Rectal smooth muscle tissue (tissue), 1 donor: ENCODE measurements around the gene IPPK.
A peak's percentile ranks its signal among the peaks of the same experiment; 100 is the strongest.
"Not testable (repeated sequence)": the region's sequence is repeated elsewhere in the genome, so short reads cannot be mapped to it uniquely, and the experiment has no call there.

Experiments used
- H3K27ac ChIP-seq: one replicate; pipeline ENCODE4 v1.7.0; 2013; ENCODE audit warnings: low read depth, low read length, inconsistent platforms
- H3K27me3 ChIP-seq: one replicate; pipeline ENCODE4 v1.7.0; 2013; ENCODE audit warnings: low read length; ENCODE audit not compliant: control insufficient read depth, insufficient read depth
- H3K36me3 ChIP-seq: one replicate; pipeline ENCODE4 v1.7.0; 2013; ENCODE audit warnings: low read length; ENCODE audit not compliant: control insufficient read depth, insufficient read depth
- H3K4me1 ChIP-seq: one replicate; pipeline ENCODE4 v1.7.0; 2013; ENCODE audit warnings: low read length; ENCODE audit not compliant: control insufficient read depth, insufficient read depth
- H3K4me3 ChIP-seq: one replicate; pipeline ENCODE4 v1.7.0; 2013; ENCODE audit warnings: low read length
- H3K9ac ChIP-seq: one replicate; pipeline ENCODE4 v1.7.0; 2013; ENCODE audit warnings: low read length

Gene IPPK

DNA sequence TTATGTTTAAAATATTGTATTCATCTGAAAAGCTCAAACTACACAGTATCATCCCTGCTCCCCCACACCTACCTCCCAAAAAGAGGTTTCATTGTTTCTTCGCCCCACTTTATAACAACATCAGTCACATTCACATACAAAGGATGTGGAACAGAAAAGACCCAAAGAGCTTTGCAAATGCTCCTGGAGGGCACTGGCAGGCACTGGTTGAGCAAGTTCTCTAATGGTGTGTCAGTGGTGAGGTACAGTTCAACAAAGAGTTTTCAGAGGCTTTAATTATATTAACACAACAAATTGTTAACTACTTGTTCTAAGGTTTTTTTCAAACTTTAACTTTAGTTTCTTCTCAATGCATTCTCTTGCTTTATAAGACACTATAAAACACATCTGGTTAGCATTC lies 80.0 kb downstream of the IPPK start:
- H3K9ac ChIP-seq: no peak overlapping the region
- no peaks in the 10 kb centered on the region for H3K36me3 ChIP-seq
- H3K27ac ChIP-seq: peak overlapping the region; percentile 66
- H3K4me1 ChIP-seq: peaks cover 15% of the 10 kb centered on the region
- H3K4me3 ChIP-seq: no peak overlapping the region
- no peaks in the 10 kb centered on the region for H3K27me3 ChIP-seq

DNA sequence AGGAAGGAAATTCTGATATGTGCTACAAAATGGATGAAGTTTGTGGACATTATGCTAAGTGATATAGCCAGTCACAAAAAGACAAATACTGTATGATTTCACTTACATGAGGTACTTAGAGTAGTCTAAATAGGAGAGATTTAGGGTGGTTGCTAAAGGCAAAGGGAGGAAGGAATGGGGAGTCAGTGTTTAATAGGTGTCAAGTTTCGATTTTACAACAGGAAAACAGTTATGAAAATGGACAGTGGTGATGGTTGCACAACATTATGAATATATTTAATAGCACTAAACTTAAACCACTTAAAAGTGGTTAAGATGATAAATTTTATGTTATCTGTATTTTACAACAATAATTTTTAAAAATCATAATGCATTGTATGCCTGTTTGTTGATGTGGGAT lies 93.8 kb downstream of the IPPK start:
- Histone ChIP-seq H3K9ac (no peak overlapping the region), H3K27ac (no peak overlapping the region), H3K4me3 (no peak overlapping the region), H3K27me3 (no peaks in the 10 kb centered on the region), H3K4me1 (no peaks in the 10 kb centered on the region), H3K36me3 (no peaks in the 10 kb centered on the region)

DNA sequence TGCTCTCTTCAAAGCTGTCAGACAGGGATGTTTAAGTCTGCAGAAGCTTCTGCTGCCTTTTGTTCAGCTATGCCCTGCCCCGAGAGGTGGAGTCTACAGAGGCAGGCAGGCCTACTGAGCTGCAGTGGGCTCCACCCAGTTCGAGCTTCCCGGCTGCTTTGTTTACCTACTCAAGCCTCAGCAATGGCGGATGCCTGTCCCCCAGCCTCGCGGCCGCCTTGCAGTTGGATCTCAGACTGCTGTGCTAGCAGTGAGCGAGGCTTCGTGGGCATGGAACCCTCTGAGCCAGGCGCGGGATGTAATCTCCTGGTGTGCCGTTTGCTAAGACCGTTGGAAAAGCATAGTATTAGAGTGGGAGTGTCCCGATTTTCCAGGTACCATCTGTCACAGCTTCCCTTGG lies 96.3 kb downstream of the IPPK start:
- not testable (repeated sequence) for H3K9ac ChIP-seq, H3K4me3 ChIP-seq, H3K27me3 ChIP-seq, H3K4me1 ChIP-seq, H3K27ac ChIP-seq, H3K36me3 ChIP-seq

DNA sequence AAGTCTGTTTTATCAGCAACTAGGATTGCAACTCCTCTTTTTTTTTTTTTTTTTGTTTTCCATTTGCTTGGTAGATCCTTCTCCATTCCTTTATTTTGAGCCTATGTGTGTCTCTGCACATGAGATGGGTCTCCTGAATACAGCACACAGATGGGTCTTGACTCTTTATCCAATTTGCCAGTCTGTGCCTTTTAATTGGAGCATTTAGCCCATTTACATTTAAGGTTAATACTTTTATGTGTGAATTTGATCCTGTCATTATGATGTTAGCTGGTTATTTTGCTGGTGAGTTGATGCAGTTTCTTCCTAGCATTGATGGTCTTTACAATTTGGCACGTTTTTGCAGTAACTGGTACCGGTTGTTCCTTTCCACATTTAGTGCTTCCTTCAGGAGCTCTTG lies 98.1 kb downstream of the IPPK start:
- not testable (repeated sequence) for H3K4me3 ChIP-seq, H3K36me3 ChIP-seq, H3K27ac ChIP-seq, H3K9ac ChIP-seq, H3K27me3 ChIP-seq, H3K4me1 ChIP-seq

DNA sequence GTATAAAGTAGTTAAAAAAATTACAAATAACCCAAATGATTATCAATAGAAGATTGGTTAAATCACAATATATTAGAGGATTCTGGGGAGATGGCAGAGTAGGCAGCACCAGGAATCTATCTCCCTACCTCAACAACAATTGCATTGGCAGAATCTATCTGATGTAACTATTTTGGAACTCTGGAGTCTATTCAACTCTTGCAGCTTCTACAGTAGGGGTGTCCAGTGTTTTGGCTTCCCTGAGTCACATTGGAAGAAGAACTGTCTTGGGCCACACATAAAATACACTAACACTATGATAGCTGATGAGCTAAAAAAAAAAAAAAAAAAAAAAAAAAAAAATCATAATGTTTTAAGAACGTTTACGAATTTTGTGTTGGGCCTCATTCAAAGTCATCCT lies 104.9 kb downstream of the IPPK start:
- Histone ChIP-seq H3K27ac (no peak overlapping the region), H3K36me3 (no peaks in the 10 kb centered on the region), H3K9ac (no peak overlapping the region), H3K27me3 (no peaks in the 10 kb centered on the region), H3K4me3 (no peak overlapping the region), H3K4me1 (peaks cover 5% of the 10 kb centered on the region)

DNA sequence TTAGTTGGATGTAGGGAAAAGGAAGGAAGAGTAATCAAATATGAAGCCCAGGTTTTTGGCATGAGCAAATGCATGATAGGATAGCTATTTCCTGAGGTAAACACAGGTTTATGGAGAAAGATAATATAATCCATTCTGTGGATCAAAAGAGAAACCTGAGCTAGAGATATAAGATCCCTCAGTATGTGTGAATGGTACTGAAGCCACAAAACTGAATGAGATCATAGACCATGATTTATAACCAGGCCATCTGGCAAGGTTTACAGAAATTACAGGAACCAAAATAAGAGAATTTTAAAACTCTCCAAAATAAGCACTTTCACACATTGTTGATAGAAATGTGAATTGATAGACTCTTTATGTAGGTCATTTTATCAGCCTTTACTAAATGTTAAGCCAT lies 105.4 kb downstream of the IPPK start:
- Histone ChIP-seq H3K4me1 (peaks cover 5% of the 10 kb centered on the region), H3K36me3 (no peaks in the 10 kb centered on the region), H3K27ac (no peak overlapping the region), H3K9ac (no peak overlapping the region), H3K4me3 (no peak overlapping the region), H3K27me3 (no peaks in the 10 kb centered on the region)
